Stomach (tissue), 9 donors: ENCODE data around the gene CACNA1G. TPM values are rescaled to one million over a fixed set of nuclear protein-coding genes. Genes with fewer than 3 reads are reported as not detected.

Source experiments
- DNase-seq, 2 donors: peaks; one replicate each; pipeline versions ENCODE4 v3.0.0 to v3.0.0-alpha.2; 2013 to 2019
- H3K27ac ChIP-seq, 5 donors: fragments of 200-600 bp in 4 of 5; sonication (generic) in 4 of 5; one replicate each; pipeline ENCODE4 v1.5.1; 2013 to 2019; ENCODE audit warnings: mild to moderate bottlenecking in 1 of 5, moderate library complexity in 1 of 5
- H3K27me3 ChIP-seq, 3 donors: fragments of 200-600 bp; sonication (generic); one replicate each; pipeline ENCODE4 v1.5.1; 2017 to 2019; ENCODE audit warnings: mixed run types in 1 of 3
- H3K36me3 ChIP-seq, 4 donors: fragments of 200-600 bp; sonication (generic); 1 replicate in 3 of 4; 2 replicates in 1 of 4; pipeline ENCODE4 v1.5.1; 2016 to 2019
- H3K4me1 ChIP-seq, 4 donors: fragments of 200-600 bp; sonication (generic); one replicate each; pipeline ENCODE4 v1.5.1; 2016 to 2019
- H3K4me3 ChIP-seq, 4 donors: fragments of 200-600 bp; sonication (generic) in 3 of 4; one replicate each; pipeline ENCODE4 v1.5.1; 2016 to 2019; ENCODE audit warnings: mild to moderate bottlenecking in 1 of 4
- H3K9me3 ChIP-seq, 4 donors: fragments of 200-600 bp; sonication (generic); one replicate each; pipeline ENCODE4 v1.5.1; 2016 to 2019
- CTCF ChIP-seq, 7 experiments: fragments of 450-650 bp in 4 of 7; fragments of 200-600 bp in 3 of 7; sonication (generic) in 3 of 7; IDR thresholded peaks; one replicate each; pipeline ENCODE4 v1.5.1; 2016 to 2019; ENCODE audit warnings: antibody characterized with exemption in 7 of 7, control low read depth in 2 of 7, mild to moderate bottlenecking in 1 of 7
- EP300 ChIP-seq: sonication (generic); formaldehyde crosslinking; IDR thresholded peaks from one replicate; pipeline ENCODE4 v1.6.1; 2017; ENCODE audit warnings: antibody characterized with exemption
- POLR2A ChIP-seq, 4 donors: fragments of 450-650 bp; IDR thresholded peaks; one replicate each; pipeline ENCODE4 v1.6.1; 2016; ENCODE audit warnings: antibody characterized with exemption in 4 of 4, control low read depth in 2 of 4, mild to moderate bottlenecking in 1 of 4, moderate library complexity in 1 of 4
- POLR2AphosphoS5 ChIP-seq, 3 donors: sonication (generic); formaldehyde crosslinking; IDR thresholded peaks; one replicate each; pipeline ENCODE4 v1.6.1; 2016; ENCODE audit warnings: antibody characterized with exemption in 3 of 3
- WGBS, 5 donors: extraction: QIAGEN DNeasy Blood & Tissue Kit in 3 of 5; methylation state at CpG; one replicate each; pipeline versions ENCODE4 v1.1.5 to v1.1.7; 2013 to 2018; 5-methylcytosine and 5-hydroxymethylcytosine counted together
- intact Hi-C: fragments of 100-400 bp; cut with DNase I; formaldehyde crosslinking; loops from one replicate; pipeline ENCODE4 v1.15.1; 2023; ENCODE audit warnings: low total_unique reads
- polyA plus RNA-seq, 3 donors: library from polyadenylated mRNA; stranded (reverse); fragments of 200-250 nt; gene quantifications; one replicate each; pipeline ENCODE4 v1.2.3, GENCODE V29; 2013
- total RNA-seq, 5 donors: library from RNA; depleted of rRNA; stranded (reverse); fragments of >200 nt; gene quantifications; one replicate each; pipeline versions ENCODE4 v1.1.0 to v1.2.3, GENCODE V29; 2014 to 2016
- donor health status: healthy with polysubstance abuse.
- donor health status: Bipolar disorder and iron deficiency.
- donor health status: healthy.

Gene CACNA1G
- total and polyA plus RNA-seq, 8 donors, result 0.06 to 3.7 (median 1.1) TPM; not detected in 4

- 83 to 92% (median 86%) methylated on average over 6 to 8 of the region's 8 CpGs for WGBS, 5 donors
- no peak for DNase-seq
These were observed 41.2 kb upstream of the CACNA1G start for GRCh38 chr17:50519141-50519834.

GRCh38 chr17:50520483-50520882 lies 40.0 kb upstream of the CACNA1G start:
- H3K9me3 ChIP-seq, result no peaks in the 10 kb centered on the region
- DNase-seq, result no peak
- no peak overlapping the region for H3K4me3 ChIP-seq
- peaks cover 0 to 9% (median 6%) of the 10 kb centered on the region in 4 donors for H3K4me1 ChIP-seq
- H3K36me3 ChIP-seq, result no peaks in the 10 kb centered on the region
- intact Hi-C loops, result no loop called here
- TF ChIP-seq CTCF (IDR thresholded peaks at IDR 0.05), result no peak
- no peak for TF ChIP-seq POLR2A (IDR thresholded peaks at IDR 0.05)
- TF ChIP-seq EP300, result no peak
- no peak for TF ChIP-seq POLR2AphosphoS5 (IDR thresholded peaks at IDR 0.05)
- WGBS, 5 donors, result 61 to 83% (median 75%) methylated on average over 2 of the region's 2 CpGs
- no peaks in the 10 kb centered on the region for H3K27me3 ChIP-seq
- no peak overlapping the region for H3K27ac ChIP-seq

More at GRCh38 chr17:50519141-50519834, 41.2 kb upstream of the CACNA1G start:
- Histone ChIP-seq H3K36me3 (no peaks in the 10 kb centered on the region), H3K4me3 (no peak overlapping the region), H3K27me3 (no peaks in the 10 kb centered on the region), H3K4me1 (peaks cover 0 to 9% (median 6%) of the 10 kb centered on the region in 4 donors), H3K27ac (peak overlapping the region in 2 of 5 donors; percentile 33 to 57), H3K9me3 (no peaks in the 10 kb centered on the region)
- TF ChIP-seq POLR2A (IDR thresholded peaks at IDR 0.05), result no peak
- TF ChIP-seq POLR2AphosphoS5 (IDR thresholded peaks at IDR 0.05), result no peak
- TF ChIP-seq CTCF (IDR thresholded peaks at IDR 0.05), result no peak
- no peak for TF ChIP-seq EP300
- intact Hi-C loops, result no loop called here

GRCh38 chr17:50521514-50521913 lies 39.0 kb upstream of the CACNA1G start:
- DNase-seq, result no peak
- Histone ChIP-seq H3K4me1 (peaks cover 0 to 9% (median 6%) of the 10 kb centered on the region in 4 donors), H3K4me3 (no peak overlapping the region), H3K36me3 (no peaks in the 10 kb centered on the region), H3K27me3 (no peaks in the 10 kb centered on the region), H3K27ac (no peak overlapping the region), H3K9me3 (no peaks in the 10 kb centered on the region)
- 74 to 100% (median 85%) methylated on average over 1 to 2 of the region's 2 CpGs for WGBS, 5 donors
- intact Hi-C loops, result no loop called here
- TF ChIP-seq POLR2AphosphoS5 (IDR thresholded peaks at IDR 0.05), result no peak
- TF ChIP-seq CTCF (IDR thresholded peaks at IDR 0.05), result no peak
- no peak for TF ChIP-seq POLR2A (IDR thresholded peaks at IDR 0.05)
- no peak for TF ChIP-seq EP300

GRCh38 chr17:50522766-50523165 lies 37.7 kb upstream of the CACNA1G start:
- Histone ChIP-seq H3K36me3 (no peaks in the 10 kb centered on the region), H3K27ac (no peak overlapping the region), H3K27me3 (no peaks in the 10 kb centered on the region), H3K9me3 (no peaks in the 10 kb centered on the region), H3K4me3 (no peak overlapping the region), H3K4me1 (peaks cover 0 to 9% (median 6%) of the 10 kb centered on the region in 4 donors)
- no peak for DNase-seq
- WGBS, 5 donors, result 94 to 98% (median 95%) methylated on average over 10 of the region's 10 CpGs
- TF ChIP-seq POLR2A (IDR thresholded peaks at IDR 0.05) (no peak), CTCF (IDR thresholded peaks at IDR 0.05) (no peak), EP300 (no peak), POLR2AphosphoS5 (IDR thresholded peaks at IDR 0.05) (no peak)
- intact Hi-C loops, result no loop called here
